Medulla oblongata (tissue), 1 donor: Measurements from ENCODE around the gene KCNH2.

Experiments used
- DNase-seq: peaks from one replicate; pipeline ENCODE4 v3.0.0-alpha.2; 2015; ENCODE audit errors: extremely low spot score

The KCNH2 gene

DNA sequence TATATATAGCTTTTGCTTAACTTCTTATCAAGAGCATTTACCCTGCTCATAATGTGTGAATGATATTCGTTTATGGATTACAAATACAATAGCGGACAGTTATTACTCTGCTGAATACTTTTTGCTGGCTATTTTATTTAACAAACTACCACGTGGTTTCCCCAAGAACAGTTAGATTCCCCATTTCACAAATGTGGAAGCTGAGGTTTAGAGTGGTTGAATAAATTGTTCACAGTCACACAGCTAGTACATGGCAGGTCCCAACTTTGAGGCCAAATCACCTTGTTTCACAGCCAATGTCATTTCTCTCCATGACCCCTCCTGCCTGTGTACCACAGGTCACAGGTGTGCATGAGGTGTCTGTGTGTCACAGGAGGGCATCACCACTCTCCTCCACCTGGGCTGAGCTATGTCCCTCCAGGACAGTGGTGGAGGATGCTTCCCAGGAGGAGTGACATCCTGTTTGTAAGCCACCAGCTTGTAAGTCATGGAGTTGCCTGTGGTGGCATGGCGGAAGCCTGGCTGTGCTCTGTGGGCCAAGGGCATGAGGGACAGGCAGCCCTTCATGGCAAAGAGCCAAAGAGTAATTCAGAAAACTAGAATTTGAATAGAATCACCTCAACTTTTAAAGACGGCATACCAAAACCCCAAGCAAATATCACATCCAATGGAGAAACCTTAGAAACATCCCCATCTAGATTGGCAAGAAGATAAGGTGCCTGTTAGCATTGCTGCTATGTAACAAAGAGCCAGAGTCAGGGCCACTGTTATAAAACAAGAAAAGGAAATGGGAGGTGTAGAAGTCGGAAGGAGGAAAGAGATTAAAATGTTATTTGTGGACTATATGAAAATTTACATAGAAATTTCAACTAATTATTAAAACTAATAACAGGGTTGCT is 73.9 kb downstream of the KCNH2 start:
- no peak for DNase-seq

- DNase-seq = peak; percentile 59
Observed at GRCh38 chr7:150903606-150904005, 74.5 kb downstream of the KCNH2 start.

DNA sequence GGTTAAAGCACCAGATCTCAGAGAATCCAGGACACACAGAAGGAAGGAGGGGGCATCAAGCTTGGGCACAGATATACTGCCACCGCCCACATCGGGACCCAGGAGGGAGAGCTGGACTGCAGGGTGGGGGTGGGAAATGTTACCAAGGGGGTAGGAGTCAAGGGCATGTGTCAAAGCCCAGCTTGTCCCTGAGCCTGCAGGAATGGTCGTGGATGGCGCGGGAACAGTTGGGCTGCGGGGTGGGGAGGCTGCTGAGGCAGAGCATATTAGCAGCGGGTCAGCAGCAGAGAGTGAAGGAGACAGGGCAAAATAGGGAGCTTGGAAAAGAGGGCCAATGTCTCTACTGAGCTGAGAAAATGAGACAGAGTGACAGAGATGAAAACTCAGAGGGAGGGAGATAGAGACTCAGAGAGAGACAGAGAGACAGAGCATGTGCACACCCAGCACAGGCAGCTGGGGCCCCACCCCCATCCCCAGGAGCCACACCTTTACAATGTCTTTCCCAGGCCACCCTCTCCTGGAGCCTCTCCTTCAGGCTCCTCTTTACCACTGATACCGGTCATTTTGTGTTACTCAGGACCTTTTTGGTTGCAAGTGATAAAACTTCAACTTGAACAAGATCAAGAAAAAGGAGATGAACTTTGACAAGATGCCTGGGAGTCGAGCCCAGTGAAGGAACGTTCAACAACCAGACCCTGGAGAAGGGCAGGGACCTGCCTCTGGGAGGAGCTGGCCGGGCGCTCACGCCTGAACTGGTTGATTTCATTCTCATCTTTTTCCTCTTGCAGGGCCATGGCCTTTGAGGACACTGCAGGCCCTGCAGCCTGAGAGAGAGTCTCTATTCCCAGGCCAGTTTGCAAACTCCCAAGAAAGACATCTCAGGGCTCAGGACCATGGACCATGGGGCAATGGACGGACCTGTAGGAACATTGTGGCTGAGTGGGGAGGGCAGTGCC is 75.8 kb downstream of the KCNH2 start:
- no peak for DNase-seq

- DNase-seq = no peak
Observed at GRCh38 chr7:150901160-150902035, 76.7 kb downstream of the KCNH2 start.

- DNase-seq = no peak
Observed at GRCh38 chr7:150900675-150901074, 77.4 kb downstream of the KCNH2 start.

GRCh38 chr7:150898475-150899011 is 79.6 kb downstream of the KCNH2 start:
- DNase-seq = peak; percentile 68

- no peak for DNase-seq
Observed at GRCh38 chr7:150897502-150898474, 80.3 kb downstream of the KCNH2 start.

- no peak for DNase-seq
Observed at GRCh38 chr7:150896562-150897209, 81.4 kb downstream of the KCNH2 start.

- no peak for DNase-seq
Observed at GRCh38 chr7:150895809-150896208, 82.3 kb downstream of the KCNH2 start.
